ENCODE results near the gene MED12L. TPM values are rescaled to one million over a fixed set of nuclear protein-coding genes. Genes with fewer than 3 reads are reported as not detected.
A peak's percentile ranks its signal among the peaks of the same experiment; 100 is the strongest.
"Not testable (repeated sequence)": the region's sequence is repeated elsewhere in the genome, so short reads cannot be mapped to it uniquely, and the experiment has no call there.

MED12L gene
- total and polyA plus RNA-seq, 7 donors = 0.16 to 0.71 (median 0.28) TPM; not detected in 2

DNA sequence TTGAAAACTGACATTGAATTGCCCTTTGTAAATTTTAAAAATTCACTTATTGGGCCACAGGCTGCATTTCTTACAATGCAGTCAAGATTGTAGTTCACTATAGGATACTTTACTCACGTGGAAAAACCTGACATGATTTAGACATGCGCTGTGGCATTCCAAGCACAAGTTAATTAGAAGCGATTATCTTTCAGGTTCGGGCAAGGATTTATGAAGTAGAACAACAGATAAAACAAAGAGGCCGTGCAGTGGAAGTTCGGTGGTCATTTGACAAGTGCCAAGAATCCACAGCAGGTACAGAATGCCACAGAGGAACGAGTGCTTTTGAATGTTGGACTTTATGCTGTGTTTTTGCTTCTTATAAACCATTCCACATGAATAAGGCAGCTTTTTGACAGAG, 79.8 kb downstream of the MED12L start:
- Histone ChIP-seq H3K27ac (no peak overlapping the region), H3K36me3 (no peaks in the 10 kb centered on the region), H3K27me3 (no peaks in the 10 kb centered on the region), H3K4me3 (no peak overlapping the region), H3K9me3 (no peaks in the 10 kb centered on the region), H3K4me1 (no peaks in the 10 kb centered on the region)
- TF ChIP-seq EP300 (IDR thresholded peaks at IDR 0.05) (no peak), POLR2A (IDR thresholded peaks at IDR 0.05) (no peak), POLR2AphosphoS5 (IDR thresholded peaks at IDR 0.05) (no peak)
- TF ChIP-seq, protein P1, sequence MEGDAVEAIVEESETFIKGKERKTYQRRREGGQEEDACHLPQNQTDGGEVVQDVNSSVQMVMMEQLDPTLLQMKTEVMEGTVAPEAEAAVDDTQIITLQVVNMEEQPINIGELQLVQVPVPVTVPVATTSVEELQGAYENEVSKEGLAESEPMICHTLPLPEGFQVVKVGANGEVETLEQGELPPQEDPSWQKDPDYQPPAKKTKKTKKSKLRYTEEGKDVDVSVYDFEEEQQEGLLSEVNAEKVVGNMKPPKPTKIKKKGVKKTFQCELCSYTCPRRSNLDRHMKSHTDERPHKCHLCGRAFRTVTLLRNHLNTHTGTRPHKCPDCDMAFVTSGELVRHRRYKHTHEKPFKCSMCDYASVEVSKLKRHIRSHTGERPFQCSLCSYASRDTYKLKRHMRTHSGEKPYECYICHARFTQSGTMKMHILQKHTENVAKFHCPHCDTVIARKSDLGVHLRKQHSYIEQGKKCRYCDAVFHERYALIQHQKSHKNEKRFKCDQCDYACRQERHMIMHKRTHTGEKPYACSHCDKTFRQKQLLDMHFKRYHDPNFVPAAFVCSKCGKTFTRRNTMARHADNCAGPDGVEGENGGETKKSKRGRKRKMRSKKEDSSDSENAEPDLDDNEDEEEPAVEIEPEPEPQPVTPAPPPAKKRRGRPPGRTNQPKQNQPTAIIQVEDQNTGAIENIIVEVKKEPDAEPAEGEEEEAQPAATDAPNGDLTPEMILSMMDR (IDR thresholded peaks at IDR 0.05) = no peak
- intact Hi-C loops (cut with DNase I) = loop anchor here (5.0 to 10.0 kb wide), 3 partner anchors 62 to 750 kb away; partner anchors contain the start of gene P2RY13
- WGBS, 2 donors = 92% methylated on average over 7 of the region's 7 CpGs
- no peak for DNase-seq

DNA sequence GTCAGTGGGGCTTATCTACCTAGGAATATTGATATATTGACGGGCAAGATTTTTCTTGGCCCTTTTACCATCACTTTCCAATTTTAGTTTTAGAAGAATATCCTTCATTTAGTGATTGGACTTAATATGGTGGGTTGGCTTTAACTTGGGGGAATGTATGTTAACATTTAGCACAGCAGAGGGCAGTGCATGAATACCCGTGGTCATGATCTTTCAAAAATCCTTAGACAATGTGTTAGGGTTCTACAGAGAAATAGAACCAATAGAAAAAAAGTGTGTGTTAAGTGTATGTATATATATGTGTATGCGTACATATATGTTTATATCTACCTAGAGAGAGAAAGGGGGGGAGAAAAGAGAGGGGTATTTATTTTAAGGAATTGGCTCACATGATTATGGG, 80.7 kb downstream of the MED12L start:
- H3K27ac ChIP-seq = no peak overlapping the region
- DNase-seq = no peak
- H3K36me3 ChIP-seq = no peaks in the 10 kb centered on the region
- H3K4me3 ChIP-seq = no peak overlapping the region
- no peaks in the 10 kb centered on the region for H3K4me1 ChIP-seq
- WGBS, 2 donors = 82 to 90% methylated on average over 3 of the region's 3 CpGs
- no peaks in the 10 kb centered on the region for H3K27me3 ChIP-seq
- H3K9me3 ChIP-seq = no peaks in the 10 kb centered on the region
- TF ChIP-seq, protein P1 (IDR thresholded peaks at IDR 0.05) = no peak
- no peak for TF ChIP-seq POLR2A (IDR thresholded peaks at IDR 0.05)
- TF ChIP-seq EP300 (IDR thresholded peaks at IDR 0.05) = no peak
- no peak for TF ChIP-seq POLR2AphosphoS5 (IDR thresholded peaks at IDR 0.05)
- intact Hi-C loops (cut with DNase I) = loop anchor here (5.0 to 10.0 kb wide), 3 partner anchors 61 to 749 kb away; partner anchors contain the start of gene P2RY13

DNA sequence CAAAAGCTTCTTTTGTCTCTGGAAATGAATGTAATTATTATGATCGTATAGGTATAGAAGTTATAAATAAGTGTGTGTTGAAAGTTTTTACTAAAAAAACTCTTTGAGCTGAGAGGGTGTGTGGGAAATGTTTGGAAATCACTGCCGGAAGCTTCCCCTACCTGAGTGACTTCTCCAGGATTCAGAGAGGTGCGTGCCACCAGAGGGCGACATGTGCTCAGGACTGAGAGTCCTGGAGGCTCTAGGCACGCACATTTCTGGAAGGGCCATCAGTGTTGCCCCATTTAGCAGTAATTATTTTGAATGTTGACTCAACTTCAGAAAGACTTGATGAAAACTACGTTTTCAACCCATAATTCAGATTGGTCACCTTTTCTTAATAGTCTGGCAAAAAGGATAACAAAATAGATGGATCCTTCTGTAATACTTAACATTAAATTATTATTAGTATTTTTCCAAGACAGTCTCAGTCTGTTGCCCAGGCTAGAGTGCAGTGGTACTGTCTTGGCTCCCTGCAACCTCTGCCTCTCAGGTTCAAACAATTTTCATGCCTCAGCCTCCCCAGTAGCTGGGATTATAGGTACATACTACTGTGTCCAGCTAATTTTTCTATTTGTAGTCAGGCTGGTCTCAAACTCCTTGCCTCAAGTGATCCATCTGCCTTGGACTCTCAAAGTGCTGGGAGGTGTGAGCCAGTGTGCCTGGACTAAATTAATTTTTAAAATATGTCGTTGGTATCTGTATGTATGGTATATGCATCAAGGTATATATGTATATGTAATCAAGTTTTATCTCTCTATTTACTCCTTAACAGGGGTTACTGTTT, 83.0 kb downstream of the MED12L start:
- no peaks in the 10 kb centered on the region for H3K4me1 ChIP-seq
- TF ChIP-seq, protein P1 (IDR thresholded peaks at IDR 0.05) = peak; percentile 15 to 64 (median 52)
- TF ChIP-seq EP300 (IDR thresholded peaks at IDR 0.05) = no peak
- H3K36me3 ChIP-seq = no peaks in the 10 kb centered on the region
- DNase-seq = peak; percentile 84
- no peaks in the 10 kb centered on the region for H3K9me3 ChIP-seq
- intact Hi-C loops (cut with DNase I) = loop anchor here (1.0 to 10.0 kb wide), 4 partner anchors 59 to 746 kb away; partner anchors contain the start of gene P2RY13
- H3K27me3 ChIP-seq = no peaks in the 10 kb centered on the region
- WGBS, 2 donors = 14 to 32% methylated on average over 7 of the region's 7 CpGs
- no peak overlapping the region for H3K4me3 ChIP-seq
- H3K27ac ChIP-seq = peak overlapping the region in 1 of 4 donors; percentile 46

DNA sequence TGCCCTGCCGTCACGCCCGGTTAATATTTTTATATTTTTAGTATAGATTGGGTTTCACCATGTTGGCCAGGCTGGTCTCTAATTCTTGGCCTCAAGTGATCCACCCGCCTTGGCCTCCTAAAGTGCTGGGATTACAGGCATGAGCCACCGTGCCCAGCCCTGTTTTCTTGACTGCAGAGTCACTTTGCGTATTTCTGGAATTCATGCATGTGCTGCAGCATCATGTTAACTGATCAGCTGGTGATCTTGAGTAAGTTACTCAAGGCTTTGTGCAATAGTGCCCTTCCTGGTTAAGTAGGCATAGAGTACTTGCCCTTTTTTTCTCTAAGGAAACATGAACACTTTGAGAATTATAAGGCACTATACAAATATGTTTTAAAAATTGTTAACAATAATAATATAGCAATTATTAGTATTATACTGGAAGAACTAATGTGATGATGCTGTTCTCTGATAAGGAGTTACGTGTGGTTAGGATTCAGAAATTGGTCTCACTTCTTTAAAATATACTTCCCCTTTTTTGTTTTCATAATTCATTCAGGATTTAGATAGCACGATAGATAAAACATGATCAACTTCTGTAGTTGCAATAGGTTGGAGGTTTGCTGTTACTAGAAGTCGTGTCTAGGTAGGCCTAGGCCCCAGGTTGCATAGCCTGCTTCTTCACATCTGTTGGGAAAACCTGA, 83.9 kb downstream of the MED12L start:
- no peaks in the 10 kb centered on the region for H3K9me3 ChIP-seq
- peak overlapping the region in 1 of 4 donors; percentile 29 for H3K27ac ChIP-seq
- WGBS, 2 donors = 73 to 79% methylated on average over 9 of the region's 9 CpGs
- no peak overlapping the region for H3K4me3 ChIP-seq
- intact Hi-C loops (cut with DNase I) = loop anchor here (5.0 to 10.0 kb wide), 3 partner anchors 58 to 745 kb away; partner anchors contain the start of gene P2RY13
- H3K27me3 ChIP-seq = no peaks in the 10 kb centered on the region
- TF ChIP-seq POLR2AphosphoS5 (IDR thresholded peaks at IDR 0.05) = peak in 1 of 4 donors; percentile 10
- TF ChIP-seq, protein P1 (IDR thresholded peaks at IDR 0.05) = no peak
- TF ChIP-seq EP300 (IDR thresholded peaks at IDR 0.05) = peak in 1 of 4 donors; percentile 21
- no peaks in the 10 kb centered on the region for H3K4me1 ChIP-seq
- no peaks in the 10 kb centered on the region for H3K36me3 ChIP-seq
- DNase-seq = no peak

DNA sequence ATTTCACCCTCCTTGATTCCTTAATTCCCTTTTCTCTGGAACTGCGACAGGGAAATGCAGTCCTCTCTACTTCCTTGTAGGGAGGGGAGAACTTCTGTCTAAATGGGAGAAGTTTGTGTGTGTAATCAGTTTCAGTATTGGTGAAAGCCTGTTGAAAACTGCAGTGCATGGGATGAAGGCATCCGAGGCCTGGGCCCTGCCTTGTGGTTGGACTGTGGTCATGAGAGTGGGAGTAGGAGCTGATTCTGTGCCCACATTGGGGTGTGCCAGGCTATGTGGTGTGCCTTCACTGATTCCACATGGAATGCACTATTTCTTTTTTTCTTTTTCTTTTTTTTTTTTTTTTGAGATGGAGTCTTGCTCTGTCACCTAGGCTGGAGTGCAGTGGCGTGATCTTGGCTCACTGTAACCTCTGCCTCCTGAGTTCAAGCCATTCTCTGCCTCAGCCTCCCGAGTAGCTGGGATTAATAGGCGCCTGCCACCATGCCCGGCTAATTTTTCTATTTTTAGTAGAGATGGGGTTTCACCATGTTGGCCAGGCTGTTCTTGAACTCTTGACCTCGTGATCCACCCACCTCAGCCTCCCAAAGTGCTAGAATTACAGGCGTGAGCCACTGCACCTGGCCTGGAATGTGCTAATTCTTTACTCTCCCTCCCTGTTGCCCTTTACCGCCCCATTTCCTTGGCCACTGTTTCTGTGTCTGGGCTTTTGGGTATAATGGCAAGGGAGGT, 84.7 kb downstream of the MED12L start:
- H3K36me3 ChIP-seq, H3K4me3 ChIP-seq, H3K9me3 ChIP-seq, H3K4me1 ChIP-seq, H3K27me3 ChIP-seq: not testable (repeated sequence)
- peak overlapping the region; percentile 41 to 51 (median 47) for H3K27ac ChIP-seq
- peak; percentile 76 for DNase-seq
- intact Hi-C loops (cut with DNase I) = loop anchor here (5.0 to 10.0 kb wide), 3 partner anchors 57 to 745 kb away; partner anchors contain the start of gene P2RY13
- 65 to 75% methylated on average over 9 of the region's 9 CpGs for WGBS, 2 donors
